ENCODE results near the gene PDZK1.
"Not testable (repeated sequence)": the region's sequence is repeated elsewhere in the genome, so short reads cannot be mapped to it uniquely, and the experiment has no call there.

PDZK1 gene

DNA sequence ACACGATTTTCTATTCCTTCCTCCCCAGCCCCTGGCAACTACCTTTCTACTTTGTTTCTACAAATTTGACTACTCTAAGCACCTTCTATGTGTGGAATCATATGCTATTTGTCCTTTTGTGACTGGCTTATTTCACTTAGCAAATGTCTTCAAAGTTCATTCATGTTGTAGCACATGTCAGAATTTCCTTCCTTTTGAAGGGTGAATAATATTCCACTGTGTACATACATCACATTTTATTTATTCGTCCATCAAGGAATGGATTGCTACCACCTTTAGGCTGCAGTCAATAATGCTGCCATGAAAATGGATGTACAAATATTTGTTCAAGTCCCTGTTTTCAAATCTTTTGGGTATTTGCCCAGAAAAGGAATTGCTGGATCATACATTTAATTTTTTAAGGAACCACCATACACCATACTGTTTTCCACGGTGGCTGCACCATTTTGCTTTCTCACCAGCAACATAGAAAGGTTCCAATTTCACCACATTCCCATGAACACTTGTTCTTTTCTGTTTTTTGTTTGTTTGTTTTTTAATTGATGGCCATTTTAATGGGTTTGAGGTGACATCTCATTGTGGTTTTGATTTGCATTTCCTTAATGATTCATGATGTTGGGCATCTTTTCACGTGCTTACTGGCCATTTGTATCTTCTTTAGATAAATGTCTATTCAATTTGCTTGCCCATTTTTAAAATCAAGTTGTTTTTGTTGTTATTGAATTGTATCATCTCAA lies 3.3 kb upstream of the PDZK1 start:
- DNase-seq (ENCODE audit: low read depth in 2 of 3, low spot score in 1 of 3) = no peak

DNA sequence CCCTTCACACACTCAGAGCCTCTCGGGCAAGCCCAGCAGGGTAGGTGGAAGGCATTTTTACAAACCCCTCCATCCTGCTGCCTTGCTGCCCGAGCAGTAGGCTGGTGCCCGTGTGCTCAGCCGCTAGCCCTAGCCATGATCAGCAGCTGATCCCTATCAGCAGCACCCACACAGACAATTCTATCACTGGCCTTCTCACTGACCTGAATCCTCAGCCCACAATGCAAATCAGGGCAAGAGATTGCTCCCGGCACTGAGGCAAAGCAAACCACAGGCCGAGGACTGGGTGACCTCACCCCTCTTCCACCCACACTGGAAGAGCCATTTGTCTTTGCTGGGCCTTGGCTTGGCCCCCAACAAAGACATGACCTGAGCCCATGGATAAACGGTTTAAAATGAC lies 895 bp upstream of the PDZK1 start:
- no peak for DNase-seq (ENCODE audit: low read depth in 2 of 3, low spot score in 1 of 3)

DNA sequence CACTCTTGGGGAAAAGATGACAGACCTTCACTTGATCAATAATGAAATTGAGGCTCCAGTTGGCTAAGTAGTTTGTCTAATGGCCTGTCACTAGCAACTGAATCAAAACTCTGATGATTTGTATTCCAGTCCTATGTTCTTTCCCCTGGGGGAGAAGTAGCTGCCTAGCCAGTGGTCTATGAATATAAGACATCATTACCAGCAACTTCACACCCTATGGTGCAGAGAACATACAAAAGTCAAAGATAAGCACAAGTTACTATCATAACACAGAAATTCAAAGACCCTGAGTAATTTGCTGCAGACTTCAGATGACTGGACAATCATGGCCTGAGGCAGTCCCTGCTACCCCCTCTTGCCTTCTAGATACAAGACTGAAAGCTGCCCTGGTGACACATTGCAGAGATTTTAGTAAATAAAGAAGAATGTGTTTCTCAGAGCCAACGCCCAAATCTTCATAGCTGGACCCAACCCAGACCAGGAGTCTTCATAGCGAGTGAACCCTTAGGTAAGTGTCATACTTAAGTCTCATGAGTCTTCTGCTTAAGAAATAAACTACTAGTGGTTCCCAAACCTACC lies 993 bp downstream of the PDZK1 start:
- DNase-seq (ENCODE audit: low read depth in 2 of 3, low spot score in 1 of 3) = no peak

DNA sequence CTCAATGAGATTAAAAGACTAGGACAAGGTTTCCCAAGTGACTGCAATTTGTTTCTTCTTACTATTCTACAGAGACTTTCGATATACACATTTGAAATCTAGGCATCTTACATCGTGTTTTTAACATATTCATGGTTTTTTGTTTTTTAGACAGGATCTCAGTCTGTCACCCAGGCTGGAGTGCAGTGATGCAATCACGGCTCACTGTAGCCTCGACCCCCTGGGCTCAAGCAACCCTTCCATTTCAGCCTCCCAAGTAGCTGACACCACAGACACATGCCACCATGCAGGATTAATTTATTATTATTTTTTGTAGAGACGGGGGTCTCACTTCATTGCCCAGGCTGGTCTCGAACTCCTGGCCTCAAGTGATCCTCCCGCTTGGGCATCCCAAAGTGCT lies 1.5 kb downstream of the PDZK1 start:
- no peak for DNase-seq (ENCODE audit: low read depth in 2 of 3, low spot score in 1 of 3)

DNA sequence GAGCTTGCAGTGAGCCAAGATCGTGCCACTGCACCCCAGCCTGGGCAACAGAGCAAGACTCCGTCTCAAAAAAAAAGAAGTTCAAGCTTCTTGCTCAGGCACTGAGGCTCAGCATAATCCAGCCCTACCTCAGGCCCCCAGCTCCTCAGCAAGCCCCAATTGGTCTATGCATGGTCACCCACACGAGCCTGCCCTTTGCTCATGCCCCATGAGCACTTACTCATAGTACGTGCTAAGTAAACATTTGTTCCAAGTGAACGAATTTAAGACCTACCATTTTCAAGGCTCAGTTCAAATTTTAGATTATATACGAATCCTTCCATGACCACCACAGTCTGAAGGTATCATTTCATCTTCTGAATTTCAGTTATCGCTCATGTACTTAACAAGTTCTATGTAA lies 4.3 kb downstream of the PDZK1 start:
- DNase-seq (ENCODE audit: low read depth in 2 of 3, low spot score in 1 of 3) = no peak

DNA sequence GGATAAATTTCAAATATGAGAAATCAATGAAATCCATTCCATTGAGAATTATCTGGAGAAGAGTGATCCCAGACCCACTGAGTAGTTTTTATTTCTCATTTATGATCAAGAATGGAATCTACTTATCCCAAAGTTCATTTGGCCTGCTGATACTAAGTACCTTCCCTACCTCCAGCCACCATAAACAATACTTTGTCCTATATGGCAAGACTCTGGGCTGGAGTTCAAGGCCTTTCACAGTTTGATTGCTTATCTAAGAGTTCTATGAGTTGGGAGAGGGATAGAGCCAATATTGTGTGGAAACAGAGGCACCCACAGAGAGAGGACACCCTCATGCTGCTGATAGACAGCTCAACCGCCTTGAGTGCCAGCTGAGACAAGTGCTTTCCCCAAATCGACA lies 5.1 kb downstream of the PDZK1 start:
- DNase-seq (ENCODE audit: low read depth in 2 of 3, low spot score in 1 of 3) = no peak

DNA sequence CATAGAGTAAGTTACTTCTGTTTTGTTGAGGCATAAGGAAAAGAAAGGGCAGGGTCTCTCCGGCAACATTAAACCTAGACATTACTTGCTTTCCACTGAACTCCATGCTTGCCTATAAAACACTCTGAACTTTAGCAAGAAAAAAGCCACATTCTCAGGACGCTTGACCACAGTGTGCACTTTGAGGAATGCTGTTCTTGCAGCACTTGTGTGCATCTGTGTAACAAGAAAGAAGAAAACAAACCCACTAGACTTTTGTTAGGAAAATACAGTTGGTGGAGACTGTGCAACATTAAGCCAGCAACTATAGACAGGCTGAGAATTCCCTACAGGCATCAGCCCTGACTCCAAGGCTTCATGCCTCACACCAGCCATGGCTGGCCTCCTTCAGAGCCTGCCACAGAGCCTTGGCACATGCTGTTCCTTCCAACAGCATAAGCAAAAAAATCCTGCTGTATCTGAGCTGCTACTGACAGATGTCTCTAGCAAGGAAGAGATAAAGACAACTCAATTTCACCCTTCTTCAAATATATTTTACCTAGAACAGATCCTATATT lies 5.8 kb downstream of the PDZK1 start:
- no peak for DNase-seq (ENCODE audit: low read depth in 2 of 3, low spot score in 1 of 3)

DNA sequence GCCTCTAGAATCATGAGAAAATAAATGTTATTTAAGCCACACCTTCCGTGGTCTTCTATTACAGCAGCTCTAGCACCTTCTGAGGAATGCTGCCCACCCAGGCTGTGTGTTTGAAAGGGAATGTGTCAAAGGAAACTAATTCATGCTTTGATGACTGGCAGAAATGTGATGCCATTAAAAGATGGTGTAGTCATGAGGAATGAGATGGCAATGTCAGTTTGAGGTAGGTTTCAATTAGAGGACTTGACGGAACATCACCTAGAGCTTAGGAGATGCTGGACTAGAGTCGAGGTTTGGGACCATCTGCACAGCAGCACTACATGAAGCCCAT lies 10.6 kb downstream of the PDZK1 start:
- no peak for DNase-seq (ENCODE audit: low read depth in 2 of 3, low spot score in 1 of 3)

DNA sequence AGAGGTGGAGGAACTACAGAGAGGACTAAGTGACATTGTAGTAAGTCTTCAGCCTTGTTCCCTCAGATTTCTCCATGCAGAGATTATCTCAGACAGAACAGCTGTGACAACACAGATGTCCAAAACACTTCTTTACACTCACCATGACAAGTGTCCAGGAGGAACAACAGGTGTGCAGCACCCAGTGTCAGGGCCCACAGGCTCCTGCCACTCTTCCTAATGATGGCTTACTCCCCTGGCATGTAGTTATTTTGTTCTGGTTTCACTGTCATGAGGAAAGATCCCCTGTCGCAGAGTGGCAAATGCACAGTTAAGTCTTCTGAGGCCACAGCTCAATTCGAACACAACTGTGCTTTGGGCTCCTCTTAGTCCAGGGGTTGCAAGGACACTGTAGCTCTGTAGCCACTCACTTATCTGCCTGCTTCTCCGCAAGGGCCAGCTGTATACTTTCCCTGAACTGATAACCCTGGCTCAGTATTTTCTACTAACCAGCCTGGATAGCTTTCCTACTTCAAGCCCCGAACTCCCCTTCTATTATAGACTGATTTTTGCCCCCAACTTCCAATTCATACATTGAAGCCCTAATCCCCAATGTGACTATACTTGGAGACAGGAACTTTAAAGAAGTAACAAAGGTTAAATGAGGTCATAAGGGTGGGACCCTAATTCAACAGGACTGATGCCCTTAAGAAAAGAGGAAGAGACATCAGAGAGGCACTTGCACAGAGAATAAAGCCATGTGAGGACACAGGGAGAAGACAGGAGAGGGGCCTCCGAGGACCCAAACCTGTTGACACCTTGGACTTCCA lies 11.1 kb downstream of the PDZK1 start:
- DNase-seq (ENCODE audit: low read depth in 2 of 3, low spot score in 1 of 3) = no peak

DNA sequence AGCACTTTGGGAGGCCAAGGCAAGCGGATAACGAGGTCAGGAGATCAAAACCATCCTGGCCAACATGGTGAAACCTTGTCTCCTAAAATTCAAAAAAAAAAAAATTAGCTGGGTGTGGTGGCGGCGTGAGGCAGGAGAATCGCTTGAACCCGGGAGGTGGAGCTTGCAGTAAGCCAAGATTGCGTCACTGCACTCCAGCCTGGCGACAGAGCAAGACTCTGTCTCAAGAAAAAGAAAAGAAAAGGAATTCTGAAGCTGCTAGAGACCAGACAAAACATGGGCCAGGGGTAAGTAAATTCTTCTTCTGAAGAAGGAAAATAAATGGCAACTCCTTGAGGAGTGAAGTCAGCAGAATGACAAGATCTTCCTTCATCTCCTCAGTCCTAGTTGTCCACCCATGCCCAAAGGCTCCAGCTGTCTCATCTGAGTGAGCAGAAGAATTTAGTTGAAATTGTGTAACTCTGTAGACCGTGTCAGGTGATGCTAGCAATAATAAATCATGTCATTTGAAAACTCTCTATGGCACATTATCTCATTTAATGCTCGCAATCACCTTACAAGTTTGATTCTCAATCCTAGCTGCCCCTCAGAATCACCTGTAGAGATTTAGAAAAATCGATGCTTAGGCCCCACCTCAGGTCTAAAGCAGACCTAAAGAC lies 14.3 kb downstream of the PDZK1 start:
- DNase-seq (ENCODE audit: low read depth in 2 of 3, low spot score in 1 of 3) = no peak

DNA sequence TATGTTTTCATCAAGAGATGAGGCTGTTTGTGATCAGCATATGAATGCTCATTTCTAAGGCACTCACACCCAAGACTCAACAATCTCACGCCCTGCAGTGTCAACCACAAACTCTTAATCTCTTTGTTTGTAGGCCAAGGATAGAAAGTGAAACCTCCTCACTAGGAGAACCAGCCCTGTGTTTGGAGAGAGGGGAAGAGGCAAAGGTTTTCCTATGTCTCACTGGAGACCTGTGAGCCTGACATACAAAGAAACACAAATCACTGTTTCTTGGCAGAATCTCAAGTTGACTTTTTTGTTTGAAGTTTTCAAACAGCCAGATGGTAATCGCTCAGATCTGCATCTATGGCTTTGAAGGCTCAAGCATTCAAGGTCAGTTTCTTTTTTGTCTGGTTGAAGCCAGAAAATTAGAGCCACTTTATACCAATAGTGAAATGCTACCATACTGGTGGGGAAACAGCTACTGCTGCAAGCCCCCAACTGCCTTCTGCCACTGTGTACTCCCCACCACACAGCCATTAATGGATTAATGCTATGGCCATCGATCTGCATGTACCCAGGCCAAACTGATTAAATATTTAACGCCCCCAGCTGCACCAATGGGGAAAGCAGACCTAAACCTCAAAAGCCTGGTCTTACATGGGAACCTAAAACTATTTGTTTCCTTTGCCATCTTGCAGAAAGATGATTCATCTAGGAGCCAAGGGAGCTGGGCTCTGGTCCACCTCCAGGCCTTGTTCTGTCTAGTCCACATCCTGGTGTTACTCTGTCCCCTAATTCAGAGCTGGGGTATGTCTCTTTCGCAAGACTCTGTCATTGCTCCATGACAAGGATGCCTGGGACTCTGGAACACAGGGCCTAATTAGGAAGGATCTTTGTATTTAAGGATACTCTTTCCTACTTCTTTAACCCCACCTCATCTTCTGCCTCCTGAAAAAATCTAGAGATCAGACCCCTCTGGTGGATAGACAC lies 16.3 kb downstream of the PDZK1 start:
- peak; percentile 3 to 17 (median 13) for DNase-seq (ENCODE audit: low read depth in 2 of 3, low spot score in 1 of 3)

DNA sequence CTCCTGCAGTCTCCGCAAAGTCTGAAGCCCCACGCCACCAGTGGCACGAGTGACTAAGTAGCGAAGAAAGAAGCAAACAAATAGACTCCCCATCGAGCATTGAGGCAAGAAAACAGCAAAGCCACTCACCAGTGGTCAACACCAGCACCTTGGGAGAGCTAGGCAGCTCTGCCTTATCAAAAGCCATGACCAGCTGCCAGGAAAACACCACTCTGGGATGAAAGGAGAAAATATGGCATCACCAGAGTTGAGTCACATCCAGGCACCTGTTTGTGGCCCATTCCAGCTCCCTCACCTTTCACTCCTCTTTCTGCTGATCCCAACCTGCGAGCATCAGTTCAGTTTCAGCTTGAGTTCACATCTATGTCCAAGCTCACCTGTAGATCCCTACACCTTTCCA lies 17.2 kb downstream of the PDZK1 start:
- DNase-seq (ENCODE audit: low read depth in 2 of 3, low spot score in 1 of 3) = no peak

DNA sequence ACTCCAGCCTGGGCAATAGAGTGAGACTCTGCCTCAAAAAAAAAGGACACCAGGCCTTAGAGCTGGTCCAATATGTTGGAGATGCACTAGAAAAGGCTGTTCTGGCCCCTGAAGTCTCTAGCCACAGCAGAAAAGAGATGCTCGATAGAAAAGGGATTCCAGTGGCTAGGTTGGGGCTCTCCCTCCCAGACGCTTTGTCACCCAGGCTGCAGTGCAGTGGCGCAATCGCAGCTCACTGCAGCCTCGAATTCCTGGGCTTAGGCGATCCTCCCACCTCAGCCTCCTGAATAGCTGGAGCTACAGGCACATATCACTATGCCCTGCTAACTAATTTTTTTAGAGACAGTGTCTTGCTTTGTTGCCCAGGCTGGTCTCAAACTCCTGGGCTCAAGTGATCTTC lies 18.2 kb downstream of the PDZK1 start:
- DNase-seq (ENCODE audit: low read depth in 2 of 3, low spot score in 1 of 3) = no peak

DNA sequence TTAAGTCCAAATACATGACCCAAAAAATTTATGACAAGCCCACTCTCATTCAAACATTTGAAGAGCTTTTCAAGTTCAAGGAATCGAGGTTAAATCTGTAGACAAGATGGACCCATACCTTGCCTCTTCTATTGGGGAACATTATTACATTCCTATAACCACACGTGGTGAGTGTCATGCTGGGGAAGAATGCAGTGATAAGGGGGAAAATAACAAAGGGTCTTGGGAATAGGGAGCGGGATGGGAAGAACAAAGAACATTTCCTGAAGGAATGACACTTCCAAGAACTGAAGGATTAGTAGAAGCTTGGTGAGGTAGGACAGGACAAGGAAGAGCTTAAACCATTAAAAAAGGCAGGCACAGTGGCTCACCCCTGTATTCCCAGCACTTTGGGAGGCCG lies 18.8 kb downstream of the PDZK1 start:
- DNase-seq (ENCODE audit: low read depth in 2 of 3, low spot score in 1 of 3) = no peak

DNA sequence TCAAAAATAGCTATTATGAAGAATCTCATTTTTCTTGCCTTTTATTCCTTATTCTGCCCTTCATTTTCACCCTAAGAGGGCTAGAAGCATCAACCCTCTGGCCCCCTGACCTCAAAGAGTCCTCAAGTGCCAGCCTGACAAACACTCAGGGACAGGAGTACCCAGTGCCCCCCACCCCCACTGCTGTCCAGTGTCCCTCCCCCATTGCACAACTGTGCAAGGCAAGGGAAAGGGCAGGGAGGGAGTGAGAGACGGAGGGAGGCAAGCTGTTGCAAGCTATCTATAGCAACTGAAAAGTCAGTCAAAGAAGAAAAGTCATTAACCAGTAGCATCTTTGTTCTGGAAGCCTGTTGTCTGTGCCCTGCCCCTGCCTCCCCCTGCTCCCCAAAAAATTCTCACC lies 21.1 kb downstream of the PDZK1 start:
- not testable (repeated sequence) for DNase-seq (ENCODE audit: low read depth in 2 of 3, low spot score in 1 of 3)

DNA sequence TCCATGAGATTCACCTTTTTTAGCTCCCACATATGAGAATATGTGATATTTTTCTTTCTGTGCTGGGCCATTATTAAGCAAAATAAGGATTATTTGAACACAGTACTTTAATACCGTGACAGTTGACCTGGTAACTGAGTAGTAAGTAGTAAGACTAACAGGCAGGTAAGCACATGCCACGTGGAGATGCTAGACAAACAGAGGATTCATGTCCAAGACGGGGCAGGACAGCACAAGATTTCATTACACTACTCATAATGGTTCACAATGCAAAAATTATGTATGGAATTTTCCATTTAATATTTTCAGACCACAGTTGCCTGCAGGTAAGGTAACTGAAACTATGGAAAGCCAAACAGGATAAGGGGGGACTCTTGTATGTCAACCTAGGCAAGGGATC lies 22.3 kb downstream of the PDZK1 start:
- DNase-seq (ENCODE audit: low read depth in 2 of 3, low spot score in 1 of 3) = not testable (repeated sequence)

DNA sequence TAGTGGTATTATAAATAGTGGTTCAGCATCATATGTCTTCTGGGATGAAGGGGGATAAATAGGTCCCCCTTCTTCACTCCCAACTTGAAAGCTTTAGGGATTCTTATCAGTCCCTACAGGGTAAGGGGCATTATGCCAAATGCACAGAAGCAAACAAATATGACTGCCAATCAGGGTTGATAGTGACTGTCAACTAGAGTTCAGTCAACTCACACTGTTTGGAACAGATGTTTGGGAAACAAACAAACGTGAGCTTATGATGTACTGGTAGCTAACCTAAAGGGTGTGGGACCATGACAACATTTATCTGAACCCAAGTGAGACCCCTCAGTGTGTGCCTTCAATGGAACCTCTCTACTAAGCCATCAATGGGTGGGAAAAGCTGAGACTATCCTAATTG lies 34.0 kb downstream of the PDZK1 start:
- DNase-seq (ENCODE audit: low read depth in 2 of 3, low spot score in 1 of 3) = not testable (repeated sequence)

DNA sequence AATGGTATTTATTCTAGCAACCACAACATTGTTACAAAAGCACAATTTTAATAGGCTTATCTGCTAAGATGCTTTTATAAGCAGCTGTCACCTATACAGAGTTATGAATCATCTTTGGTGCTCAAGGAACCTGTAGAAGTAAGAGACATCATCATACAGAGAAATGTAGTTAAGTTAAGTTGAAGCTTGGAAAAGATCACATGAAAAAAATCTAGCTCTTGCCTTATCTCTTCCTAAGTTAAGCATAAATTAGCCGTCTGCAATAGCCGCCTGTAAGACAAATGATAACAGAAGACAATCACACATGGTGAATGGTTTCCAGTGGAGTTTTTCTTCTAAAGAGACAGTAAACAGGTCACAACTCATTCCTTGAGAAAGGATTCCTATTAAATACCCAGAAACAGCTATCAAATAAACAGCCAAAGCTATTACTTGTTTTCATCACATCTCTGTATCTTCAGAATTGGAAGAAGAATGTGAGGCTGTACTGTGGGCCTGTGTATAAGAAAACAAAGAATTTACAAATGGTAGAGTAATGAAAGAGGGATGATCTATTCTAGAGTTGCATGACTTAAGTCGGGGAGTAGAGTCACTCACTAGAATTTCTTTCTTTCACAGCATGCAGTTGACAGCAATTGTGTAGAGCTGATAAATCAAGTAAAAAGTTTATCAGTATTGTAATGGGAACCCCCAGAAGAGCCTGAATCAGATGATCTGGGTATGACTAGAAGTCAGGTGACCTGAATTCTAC lies 36.0 kb downstream of the PDZK1 start:
- not testable (repeated sequence) for DNase-seq (ENCODE audit: low read depth in 2 of 3, low spot score in 1 of 3)

DNA sequence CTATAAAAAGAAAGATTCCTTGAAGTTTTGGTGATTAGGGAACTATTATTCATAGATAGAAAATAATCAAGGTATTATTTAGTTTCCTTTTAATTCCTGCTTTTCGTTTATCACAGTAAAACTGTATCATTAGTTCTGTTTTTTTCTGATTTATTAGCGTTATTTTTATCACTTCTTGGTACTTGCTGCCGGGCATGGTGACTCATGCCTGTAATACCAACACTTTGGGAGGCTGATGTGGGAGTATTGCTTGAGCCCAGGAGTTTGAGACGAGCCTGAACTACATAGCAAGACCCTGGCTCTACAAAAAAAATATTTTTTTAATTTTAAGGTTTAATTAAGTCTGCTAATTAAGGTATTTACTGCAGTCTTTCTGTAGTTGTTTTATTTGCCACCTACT lies 42.2 kb downstream of the PDZK1 start:
- not testable (repeated sequence) for DNase-seq (ENCODE audit: low read depth in 2 of 3, low spot score in 1 of 3)

DNA sequence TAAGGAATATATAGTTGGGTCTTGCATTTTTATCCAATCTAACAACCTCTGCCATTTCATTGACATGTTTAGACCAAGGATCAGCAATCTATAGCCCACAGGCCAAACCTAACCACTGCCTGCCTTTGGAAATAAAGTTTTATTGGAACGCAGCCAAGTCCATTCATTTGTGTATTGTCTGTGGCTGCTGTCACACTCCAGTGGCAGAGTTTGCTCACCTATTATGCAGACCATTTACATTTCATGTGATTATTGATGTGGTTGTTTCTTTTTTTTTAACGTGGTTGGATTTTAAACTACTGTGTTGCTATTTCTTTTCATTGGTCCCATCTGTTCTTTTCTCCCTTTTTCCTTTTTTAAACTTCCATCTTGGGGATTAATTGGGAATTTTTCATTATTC lies 44.7 kb downstream of the PDZK1 start:
- not testable (repeated sequence) for DNase-seq (ENCODE audit: low read depth in 2 of 3, low spot score in 1 of 3)
